Astrocyte (in vitro differentiated cells and primary cell): ENCODE data around the gene GINS3. TPM values are rescaled to one million over a fixed set of nuclear protein-coding genes. Genes with fewer than 3 reads are reported as not detected.
"Not testable (repeated sequence)": the region's sequence is repeated elsewhere in the genome, so short reads cannot be mapped to it uniquely, and the experiment has no call there.

Experiments used
- DNase-seq: peaks from one replicate; pipeline ENCODE4 v3.0.0-alpha.2; 2010; ENCODE audit warnings: low read depth
- FAIRE-seq: peaks from 2 replicates; lab custom pipeline; 2011; peaks lifted over from hg19 to GRCh38; lab: Jason Lieb, UNC
- H2AFZ ChIP-seq: 2 replicates; pipeline ENCODE4 v1.6.0; 2012; ENCODE audit warnings: low read depth, low read length, inconsistent platforms
- H3K27ac ChIP-seq: 2 replicates; pipeline ENCODE4 v1.5.1; 2011; ENCODE audit warnings: low read depth, low read length, inconsistent platforms
- H3K27me3 ChIP-seq: 2 replicates; pipeline ENCODE4 v1.6.0; 2011; ENCODE audit warnings: low read length, inconsistent platforms; ENCODE audit not compliant: insufficient read depth
- H3K36me3 ChIP-seq: 2 replicates; pipeline ENCODE4 v1.5.1; 2011; ENCODE audit warnings: low read length, inconsistent platforms; ENCODE audit not compliant: insufficient read depth
- H3K4me1 ChIP-seq: 2 replicates; pipeline ENCODE4 v1.5.1; 2011; ENCODE audit warnings: low read length, inconsistent platforms; ENCODE audit not compliant: insufficient read depth
- H3K4me2 ChIP-seq: 2 replicates; pipeline ENCODE4 v1.6.0; 2012; ENCODE audit warnings: low read length, inconsistent platforms
- H3K4me3 ChIP-seq: 2 replicates; pipeline ENCODE4 v1.5.1; 2011; ENCODE audit warnings: low read depth, mild to moderate bottlenecking, low read length, inconsistent platforms; ENCODE audit not compliant: insufficient read depth
- H3K79me2 ChIP-seq: 2 replicates; pipeline ENCODE4 v1.6.0; 2012; ENCODE audit warnings: mild to moderate bottlenecking, low read length, inconsistent platforms; ENCODE audit not compliant: insufficient read depth
- H3K9ac ChIP-seq: 2 replicates; pipeline ENCODE4 v1.6.0; 2012; ENCODE audit warnings: mild to moderate bottlenecking, low read length, inconsistent platforms
- H3K9me3 ChIP-seq: 2 replicates; pipeline ENCODE4 v1.5.1; 2012; ENCODE audit warnings: low read depth, mild to moderate bottlenecking, low read length, inconsistent platforms; ENCODE audit not compliant: insufficient read depth
- H4K20me1 ChIP-seq: 2 replicates; pipeline ENCODE4 v1.6.0; 2012; ENCODE audit warnings: low read length, inconsistent platforms; ENCODE audit not compliant: insufficient read depth
- H3K27ac Mint-ChIP-seq: one replicate; pipeline ENCODE4 v1.8.0; 2021; ENCODE audit warnings: mild to moderate bottlenecking, mixed read lengths; ENCODE audit not compliant: unreplicated experiment
- H3K27me3 Mint-ChIP-seq: one replicate; pipeline ENCODE4 v1.8.0; 2021; ENCODE audit warnings: low read depth, mixed read lengths; ENCODE audit not compliant: unreplicated experiment
- H3K36me3 Mint-ChIP-seq: one replicate; pipeline ENCODE4 v1.8.0; 2021; ENCODE audit warnings: low read depth, mixed read lengths; ENCODE audit not compliant: unreplicated experiment
- H3K4me1 Mint-ChIP-seq: one replicate; pipeline ENCODE4 v1.8.0; 2021; ENCODE audit warnings: low read depth, mixed read lengths; ENCODE audit not compliant: unreplicated experiment
- H3K4me3 Mint-ChIP-seq: one replicate; pipeline ENCODE4 v1.8.0; 2021; ENCODE audit warnings: mild to moderate bottlenecking, moderate library complexity, mixed read lengths; ENCODE audit not compliant: unreplicated experiment
- H3K9me3 Mint-ChIP-seq: one replicate; pipeline ENCODE4 v1.8.0; 2021; ENCODE audit warnings: mild to moderate bottlenecking, mixed read lengths; ENCODE audit not compliant: unreplicated experiment
- CTCF ChIP-seq: IDR thresholded peaks from 2 replicates; pipeline ENCODE4 v1.5.1; 2011; ENCODE audit warnings: low read depth, mild to moderate bottlenecking, inconsistent platforms, low read length, moderate library complexity; ENCODE audit not compliant: insufficient read depth
- EZH2 ChIP-seq: IDR thresholded peaks from 2 replicates; pipeline ENCODE4 v1.6.1; 2012; ENCODE audit warnings: mild to moderate bottlenecking, low read length, inconsistent platforms; ENCODE audit not compliant: insufficient read depth
- total RNA-seq: library from RNA; stranded (reverse); gene quantifications from 2 replicates; pipeline ENCODE4 v1.2.1, GENCODE V29; 2021

Gene GINS3
- total RNA-seq, 1 donor from 2014 or later: 3.6 TPM

- Histone ChIP-seq H3K4me3 (no peak overlapping the region), H3K9me3 (no peaks in the 10 kb centered on the region), H2AFZ (no peak overlapping the region), H3K27ac (no peak overlapping the region), H3K9ac (no peak overlapping the region), H4K20me1 (no peaks in the 10 kb centered on the region), H3K36me3 (no peaks in the 10 kb centered on the region), H3K4me2 (no peak overlapping the region), H3K79me2 (no peaks in the 10 kb centered on the region), H3K27me3 (no peaks in the 10 kb centered on the region), H3K4me1 (no peaks in the 10 kb centered on the region)
- TF ChIP-seq EZH2: no peak
- peaks cover 2% of the 10 kb centered on the region for H3K27me3 Mint-ChIP-seq
- no peak overlapping the region for H3K4me3 Mint-ChIP-seq
- no peak overlapping the region for H3K27ac Mint-ChIP-seq
- DNase-seq (no peak), FAIRE-seq (no peak)
- no peaks in the 10 kb centered on the region for H3K4me1 Mint-ChIP-seq
- H3K9me3 Mint-ChIP-seq: peaks cover 3% of the 10 kb centered on the region
- no peaks in the 10 kb centered on the region for H3K36me3 Mint-ChIP-seq
These were observed 7.0 kb upstream of the GINS3 start for GRCh38 chr16:58385218-58385773.

- Mint-ChIP-seq H3K27me3 (peaks cover 7% of the 10 kb centered on the region), H3K36me3 (no peaks in the 10 kb centered on the region), H3K4me3 (no peak overlapping the region), H3K27ac (no peak overlapping the region), H3K4me1 (no peaks in the 10 kb centered on the region), H3K9me3 (no peaks in the 10 kb centered on the region)
- H2AFZ ChIP-seq: no peak overlapping the region
- no peak overlapping the region for H3K4me3 ChIP-seq
- H3K79me2 ChIP-seq: peaks cover 6% of the 10 kb centered on the region
- FAIRE-seq: no peak
- peaks cover 3% of the 10 kb centered on the region for H3K27me3 ChIP-seq
- H3K36me3 ChIP-seq: no peaks in the 10 kb centered on the region
- H3K9ac ChIP-seq: no peak overlapping the region
- H3K27ac ChIP-seq: no peak overlapping the region
- TF ChIP-seq EZH2 (no peak), CTCF (no peak)
- no peaks in the 10 kb centered on the region for H3K4me1 ChIP-seq
- no peaks in the 10 kb centered on the region for H3K9me3 ChIP-seq
- DNase-seq: no peak
- no peaks in the 10 kb centered on the region for H4K20me1 ChIP-seq
- no peak overlapping the region for H3K4me2 ChIP-seq
These were observed 2.5 kb upstream of the GINS3 start for GRCh38 chr16:58389724-58390123.

DNA sequence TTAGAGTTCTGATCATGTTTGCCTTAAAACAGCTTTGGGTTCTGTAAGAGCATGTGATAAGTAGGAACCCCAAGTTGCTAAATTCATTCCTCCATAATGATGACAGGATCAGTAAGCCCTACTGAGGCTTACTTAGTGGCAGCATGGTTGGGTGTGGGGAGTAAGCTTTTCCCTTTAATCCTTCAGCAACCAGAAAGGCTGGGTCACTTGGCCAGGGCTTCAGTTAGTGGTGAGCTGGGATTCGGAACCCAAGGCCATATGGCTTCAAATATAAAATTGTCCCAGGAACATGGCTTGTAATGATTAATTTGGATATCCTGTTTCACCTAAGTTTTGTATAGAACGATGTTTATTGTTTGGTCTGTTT, 850 bp downstream of the GINS3 start:
- Mint-ChIP-seq H3K4me3 (peak overlapping the region; percentile 99), H3K27me3 (peaks cover 7% of the 10 kb centered on the region), H3K36me3 (peaks cover 3% of the 10 kb centered on the region), H3K27ac (peak overlapping the region; percentile 81), H3K9me3 (no peaks in the 10 kb centered on the region), H3K4me1 (no peaks in the 10 kb centered on the region)
- Histone ChIP-seq H2AFZ (peak overlapping the region; percentile 100), H3K4me1 (no peaks in the 10 kb centered on the region), H3K9ac (peak overlapping the region; percentile 93), H3K36me3 (no peaks in the 10 kb centered on the region), H3K4me3 (peak overlapping the region; percentile 96), H3K9me3 (no peaks in the 10 kb centered on the region), H3K79me2 (peaks cover 6% of the 10 kb centered on the region), H3K27ac (peak overlapping the region; percentile 84), H4K20me1 (no peaks in the 10 kb centered on the region), H3K27me3 (peaks cover 3% of the 10 kb centered on the region), H3K4me2 (peak overlapping the region; percentile 95)
- no peak for FAIRE-seq
- no peak for DNase-seq
- TF ChIP-seq CTCF (no peak), EZH2 (no peak)

GRCh38 chr16:58396897-58397296, 4.6 kb downstream of the GINS3 start:
- H3K36me3 ChIP-seq, H3K9me3 Mint-ChIP-seq, FAIRE-seq, H3K27me3 Mint-ChIP-seq, H3K9me3 ChIP-seq, H3K4me3 ChIP-seq, H4K20me1 ChIP-seq, DNase-seq, H3K4me3 Mint-ChIP-seq, H3K27ac ChIP-seq, H3K9ac ChIP-seq, H3K4me1 ChIP-seq, H3K4me1 Mint-ChIP-seq, H3K36me3 Mint-ChIP-seq, H3K27me3 ChIP-seq, H3K4me2 ChIP-seq, H2AFZ ChIP-seq, H3K27ac Mint-ChIP-seq, H3K79me2 ChIP-seq: not testable (repeated sequence)
